Measurements from ENCODE around the gene NPY2R. TPM values are rescaled to one million over a fixed set of nuclear protein-coding genes. Genes with fewer than 3 reads are reported as not detected.

Gene NPY2R
- polyA plus RNA-seq, 3 donors, result 0.01 TPM; not detected in 1

GRCh38 chr4:155241664-155242063 lies 33.2 kb downstream of the NPY2R start:
- no peak overlapping the region for H3K27ac ChIP-seq (ENCODE audit: low read depth, low read length)

GRCh38 chr4:155245105-155245504 lies 36.7 kb downstream of the NPY2R start:
- no peak overlapping the region for H3K27ac ChIP-seq (ENCODE audit: low read depth, low read length)
- WGBS, 3 donors, result 77 to 89% (median 86%) methylated on average over 4 of the region's 4 CpGs

- WGBS, 3 donors, result 66 to 72% (median 70%) methylated on average over 9 of the region's 9 CpGs
- no peak overlapping the region for H3K27ac ChIP-seq (ENCODE audit: low read depth, low read length)
These were observed 39.8 kb downstream of the NPY2R start for GRCh38 chr4:155248002-155248896.

GRCh38 chr4:155249016-155249566 lies 40.7 kb downstream of the NPY2R start:
- 24 to 66% (median 60%) methylated on average over 8 of the region's 8 CpGs for WGBS, 3 donors
- no peak overlapping the region for H3K27ac ChIP-seq (ENCODE audit: low read depth, low read length)

- WGBS, 3 donors, result 45 to 65% (median 61%) methylated on average over 1 of the region's 1 CpG
- H3K27ac ChIP-seq (ENCODE audit: low read depth, low read length), result no peak overlapping the region
These were observed 43.9 kb downstream of the NPY2R start for GRCh38 chr4:155252327-155252726.

- no peak overlapping the region for H3K27ac ChIP-seq (ENCODE audit: low read depth, low read length)
- WGBS, 3 donors, result 58 to 84% (median 78%) methylated on average over 1 of the region's 1 CpG
These were observed 55.0 kb downstream of the NPY2R start for GRCh38 chr4:155263480-155263879.

- H3K27ac ChIP-seq (ENCODE audit: low read depth, low read length), result no peak overlapping the region
- WGBS, 3 donors, result 74 to 75% (median 75%) methylated on average over 2 of the region's 2 CpGs
These were observed 56.7 kb downstream of the NPY2R start for GRCh38 chr4:155265113-155265512.

Other genes starting within 250 kb of the NPY2R start
- gene MAP9, start 168.3 kb downstream of the NPY2R start, polyA plus RNA-seq, result 1 to 10 TPM; 1.6 to 2.2 (median 1.6) TPM